HepG2 (cell line): ENCODE data around the gene DDO. TPM values are rescaled to one million over a fixed set of nuclear protein-coding genes. Genes with fewer than 3 reads are reported as not detected.

Source experiments
- BCL6 ChIP-seq: IDR thresholded peaks from 2 replicates; pipeline ENCODE4 v1.6.1; 2016; ENCODE audit warnings: missing genetic modification reagents, missing compliant biosample characterization
- GATAD2A ChIP-seq: IDR thresholded peaks from 2 replicates; pipeline ENCODE4 v1.6.1; 2016
- HNF1A ChIP-seq, 2 experiments: sonication (generic) in 1 of 2; formaldehyde crosslinking in 1 of 2; IDR thresholded peaks; 2 replicates each; pipeline versions ENCODE4 v1.4.0 to v1.6.1; 2016 to 2020; ENCODE audit warnings: borderline replicate concordance in 1 of 2, low read depth in 1 of 2, mild to moderate bottlenecking in 1 of 2, missing genetic modification reagents in 1 of 2
- HOMEZ ChIP-seq: IDR thresholded peaks from 2 replicates; pipeline ENCODE4 v1.6.1; 2016; ENCODE audit warnings: low read depth
- KDM6A ChIP-seq: IDR thresholded peaks from 2 replicates; pipeline ENCODE4 v1.6.1; 2016; ENCODE audit warnings: low read depth
- MAFK ChIP-seq, 2 experiments: IDR thresholded peaks in 1 of 2; conservative IDR thresholded peaks in 1 of 2; 2 replicates each; pipeline ENCODE4 v1.6.1; 2011; ENCODE audit warnings: improper control_type of control experiment in 2 of 2, low read length in 2 of 2
- MED1 ChIP-seq: sonication (generic); formaldehyde crosslinking; IDR thresholded peaks from 2 replicates; pipeline ENCODE4 v1.4.0; 2020; ENCODE audit warnings: missing genetic modification reagents
- MED8 ChIP-seq: sonication (generic); formaldehyde crosslinking; IDR thresholded peaks from 2 replicates; pipeline ENCODE4 v1.8.1; 2023; ENCODE audit warnings: mild to moderate bottlenecking, missing genetic modification reagents; ENCODE audit not compliant: insufficient replicate concordance
- MTF1 ChIP-seq: sonication (generic); formaldehyde crosslinking; IDR thresholded peaks from 2 replicates; pipeline ENCODE4 v1.5.0; 2020; ENCODE audit warnings: missing genetic modification reagents
- RCOR2 ChIP-seq: IDR thresholded peaks from 2 replicates; pipeline ENCODE4 v1.6.1; 2016; ENCODE audit warnings: missing biosample characterization, missing genetic modification reagents
- RXRB ChIP-seq: IDR thresholded peaks from 2 replicates; pipeline ENCODE4 v1.6.1; 2016; ENCODE audit warnings: borderline replicate concordance, missing genetic modification reagents, missing compliant biosample characterization
- SAP130 ChIP-seq: IDR thresholded peaks from 2 replicates; pipeline ENCODE4 v1.6.1; 2016; ENCODE audit warnings: low read depth
- ZC3H4 ChIP-seq: sonication (generic); formaldehyde crosslinking; IDR thresholded peaks from 2 replicates; pipeline ENCODE4 v1.4.0; 2020; ENCODE audit warnings: missing genetic modification reagents, borderline replicate concordance
- ZHX2 ChIP-seq, 2 experiments: sonication (generic) in 1 of 2; formaldehyde crosslinking in 1 of 2; IDR thresholded peaks; 2 replicates each; pipeline versions ENCODE4 v1.6.1 to v1.9.0; 2014 to 2022; ENCODE audit warnings: antibody characterized with exemption in 1 of 2, borderline replicate concordance in 1 of 2, inconsistent platforms in 1 of 2, low read depth in 1 of 2, missing genetic modification reagents in 1 of 2
- ZMYM4 ChIP-seq: sonication (generic); formaldehyde crosslinking; IDR thresholded peaks from 2 replicates; pipeline ENCODE4 v1.8.1; 2023; ENCODE audit warnings: mild to moderate bottlenecking, missing genetic modification reagents
- ZNF598 ChIP-seq: sonication (generic); formaldehyde crosslinking; IDR thresholded peaks from 2 replicates; pipeline ENCODE4 v1.5.1; 2020; ENCODE audit warnings: mild to moderate bottlenecking, missing genetic modification reagents, borderline replicate concordance
- ZNF879 ChIP-seq: sonication (generic); formaldehyde crosslinking; IDR thresholded peaks from 2 replicates; pipeline ENCODE4 v1.8.1; 2023; ENCODE audit warnings: missing genetic modification reagents
- polyA plus RNA-seq, 8 experiments: library from polyadenylated mRNA; depleted of rRNA in 3 of 8; stranded (reverse) in 7 of 8; unstranded in 1 of 8; fragments of >200 nt; fragmentation: Illumina TruSeq in 4 of 8; extraction: Trizol in 4 of 8; gene quantifications; 2 replicates each; pipeline versions ENCODE4 v1.2.1 to v1.2.3, GENCODE V29; 2011 to 2016; ENCODE audit warnings: low read depth in 4 of 8, missing spikeins in 1 of 8, mixed read lengths in 1 of 8; ENCODE audit not compliant: insufficient read depth in 1 of 8
- total RNA-seq, 5 experiments: library from RNA; depleted of rRNA; stranded (reverse); fragments of >200 nt; fragmentation: Illumina TruSeq; extraction: Trizol; gene quantifications; 2 replicates each; pipeline ENCODE4 v1.2.3, GENCODE V29; 2016; ENCODE audit warnings: low read depth in 1 of 5

DDO gene
- total and polyA plus RNA-seq, 2 of the 13 experiments (the other 11 are each of a cell fraction or from before 2014, with no cell fraction given) = 6.1 to 10.3 TPM

GRCh38 chr6:110419028-110419739, 3.8 kb upstream of the DDO start (continued):
- TF ChIP-seq ZHX2 (IDR thresholded peaks at IDR 0.05; ENCODE audit: low read depth) = no peak; the same call in 1 of the 2 replicates
- peak; percentile 66; the same call in 1 of the 2 replicates for TF ChIP-seq ZHX2 (CRISPR knock-in tag; IDR thresholded peaks at IDR 0.05; ENCODE audit: borderline replicate concordance)
- TF ChIP-seq HNF1A (IDR thresholded peaks at IDR 0.05; ENCODE audit: low read depth) = peak; percentile 97
- TF ChIP-seq HNF1A (CRISPR knock-in tag; IDR thresholded peaks at IDR 0.05; ENCODE audit: borderline replicate concordance) = peak; percentile 97
- TF ChIP-seq MTF1 (CRISPR knock-in tag) = no peak
- peak; percentile 72 to 81 for TF ChIP-seq MAFK (conservative IDR thresholded peaks at IDR 0.05 in 1 of 2, IDR thresholded peaks at IDR 0.05 in 1 of 2; ENCODE audit: low read length in 2 of 2)
- no peak for TF ChIP-seq MED8 (CRISPR knock-in tag)
- no peak for TF ChIP-seq ZNF879 (CRISPR knock-in tag)
- peak; percentile 98 for TF ChIP-seq KDM6A
- TF ChIP-seq GATAD2A = peak; percentile 61; the same call in 1 of the 2 replicates
- peak; percentile 54 for TF ChIP-seq BCL6 (CRISPR knock-in tag)
- TF ChIP-seq ZC3H4 = no peak
- 0 out of 2 replicates have a peak, but pooled peaks have one; percentile 34 for TF ChIP-seq RCOR2
- peak; percentile 57 for TF ChIP-seq ZMYM4 (CRISPR knock-in tag)
- TF ChIP-seq SAP130 (CRISPR knock-in tag) = peak; percentile 36; the same call in 1 of the 2 replicates
- TF ChIP-seq MED1 (CRISPR knock-in tag) = 0 out of 2 replicates have a peak, but pooled peaks have one; percentile 17
- TF ChIP-seq RXRB = peak; percentile 38; the same call in 1 of the 2 replicates
- TF ChIP-seq ZNF598 = 0 out of 2 replicates have a peak, but pooled peaks have one; percentile 22
- 0 out of 2 replicates have a peak, but pooled peaks have one; percentile 9 for TF ChIP-seq HOMEZ (CRISPR knock-in tag)
